ENCODE measurements around the gene CFAP61.

Gene CFAP61

DNA sequence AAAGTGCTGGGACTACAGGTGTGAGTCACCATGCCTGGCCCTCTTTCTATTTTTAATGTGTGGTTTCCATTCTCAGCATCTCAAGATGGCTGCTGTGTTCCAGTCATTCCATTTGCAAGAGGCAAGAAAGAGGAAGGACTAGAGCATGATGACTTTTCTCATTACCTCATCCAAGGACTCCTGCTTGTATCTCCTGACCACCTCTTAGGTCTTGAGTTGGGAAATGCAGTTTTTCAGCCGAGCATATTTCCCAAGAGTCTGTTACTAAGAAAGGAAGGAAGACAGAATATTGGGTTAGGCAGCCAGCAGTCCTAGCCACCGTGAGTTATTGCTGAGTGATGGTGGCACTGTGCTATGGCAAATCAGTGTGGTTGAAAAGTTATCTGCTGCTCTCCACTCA is 207.2 kb downstream of the CFAP61 start:
- H3K4me3 ChIP-seq (ENCODE audit: low read depth, low read length) = no peak overlapping the region

GRCh38 chr20:20261159-20261558 is 208.8 kb downstream of the CFAP61 start:
- TF ChIP-seq CTCF (IDR thresholded peaks at IDR 0.05; ENCODE audit: low read depth, low read length) = no peak
- H3K4me3 ChIP-seq (ENCODE audit: low read depth, low read length) = no peak overlapping the region

More for the DNA sequence above, 207.2 kb downstream of the CFAP61 start:
- no peak for TF ChIP-seq CTCF (IDR thresholded peaks at IDR 0.05; ENCODE audit: low read depth, low read length)

- no peak for TF ChIP-seq CTCF (IDR thresholded peaks at IDR 0.05; ENCODE audit: low read depth, low read length)
- no peak overlapping the region for H3K4me3 ChIP-seq (ENCODE audit: low read depth, low read length)
Observed at GRCh38 chr20:20265210-20265609, 212.9 kb downstream of the CFAP61 start.

GRCh38 chr20:20266552-20266951 is 214.2 kb downstream of the CFAP61 start:
- no peak for TF ChIP-seq CTCF (IDR thresholded peaks at IDR 0.05; ENCODE audit: low read depth, low read length)

DNA sequence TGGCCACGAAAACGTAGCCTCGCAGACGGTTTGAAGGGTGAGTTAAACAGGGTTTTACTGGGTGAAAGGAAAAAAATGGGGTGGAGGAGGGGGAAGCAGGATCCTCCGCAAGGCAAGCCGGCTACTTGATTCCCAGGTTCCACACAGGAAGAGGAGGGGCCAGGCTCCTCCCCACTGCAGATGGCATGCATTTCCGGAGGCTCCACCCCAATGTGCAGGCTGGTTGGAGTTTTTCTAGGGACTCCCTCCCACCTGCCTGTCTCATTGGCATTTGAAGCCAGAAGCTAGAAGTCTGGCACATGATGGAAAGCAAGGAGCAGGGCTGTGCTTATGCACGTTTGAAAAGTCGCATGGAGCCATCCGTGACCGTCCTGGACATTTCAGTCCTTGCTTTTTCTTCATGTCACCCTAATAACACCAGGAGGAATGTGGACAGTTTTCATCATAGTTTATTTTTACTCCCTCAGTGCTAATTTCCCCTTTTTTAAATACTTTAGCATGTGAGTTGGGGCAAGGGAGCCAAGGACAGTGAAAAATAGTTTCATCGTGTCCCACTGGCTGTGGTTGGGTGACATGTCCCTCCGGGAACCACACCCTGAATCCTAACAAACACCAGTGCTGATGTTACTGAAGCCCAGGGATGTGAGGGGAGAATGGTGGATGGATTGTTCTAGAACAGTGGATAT is 215.5 kb downstream of the CFAP61 start:
- H3K4me3 ChIP-seq (ENCODE audit: low read depth, low read length) = no peak overlapping the region
- no peak for TF ChIP-seq CTCF (IDR thresholded peaks at IDR 0.05; ENCODE audit: low read depth, low read length)

More at GRCh38 chr20:20266552-20266951, 214.2 kb downstream of the CFAP61 start:
- no peak overlapping the region for H3K4me3 ChIP-seq (ENCODE audit: low read depth, low read length)

GRCh38 chr20:20271271-20271670 is 218.9 kb downstream of the CFAP61 start:
- H3K4me3 ChIP-seq (ENCODE audit: low read depth, low read length) = no peak overlapping the region
- no peak for TF ChIP-seq CTCF (IDR thresholded peaks at IDR 0.05; ENCODE audit: low read depth, low read length)

- no peak overlapping the region for H3K4me3 ChIP-seq (ENCODE audit: low read depth, low read length)
- TF ChIP-seq CTCF (IDR thresholded peaks at IDR 0.05; ENCODE audit: low read depth, low read length) = no peak
Observed at GRCh38 chr20:20272686-20273085, 220.4 kb downstream of the CFAP61 start.

All from WI38 (cell line).